HL-60/S4 treated with phorbol 12-myristate 13-acetate at 8.2 ng/mL for 4 days and 3 days (cell line): ENCODE data around the gene VWA1.
"Not testable (repeated sequence)": the region's sequence is repeated elsewhere in the genome, so short reads cannot be mapped to it uniquely, and the experiment has no call there.

Experiments used
- in situ Hi-C: fragments of 300-500 bp; cut with MboI; formaldehyde crosslinking; loops from 2 replicates; pipeline ENCODE4 v1.15.0; 2022; ENCODE audit warnings: low sequenced_read_pairs

Gene VWA1

GRCh38 chr1:1402901-1403392, 32.5 kb upstream of the VWA1 start:
- in situ Hi-C loops = not testable (repeated sequence)

GRCh38 chr1:1403653-1404052, 31.8 kb upstream of the VWA1 start:
- in situ Hi-C loops = no loop called here

- in situ Hi-C loops = no loop called here
Observed at GRCh38 chr1:1406101-1406820, 29.2 kb upstream of the VWA1 start.

- in situ Hi-C loops = no loop called here
Observed at GRCh38 chr1:1406821-1407635, 28.5 kb upstream of the VWA1 start, which contains the start of gene MRPL20. Gene MRPL20, minus strand, starts transcription at chr1:1407293. Its CDS starts 76 bp downstream, at chr1:1407217.

DNA sequence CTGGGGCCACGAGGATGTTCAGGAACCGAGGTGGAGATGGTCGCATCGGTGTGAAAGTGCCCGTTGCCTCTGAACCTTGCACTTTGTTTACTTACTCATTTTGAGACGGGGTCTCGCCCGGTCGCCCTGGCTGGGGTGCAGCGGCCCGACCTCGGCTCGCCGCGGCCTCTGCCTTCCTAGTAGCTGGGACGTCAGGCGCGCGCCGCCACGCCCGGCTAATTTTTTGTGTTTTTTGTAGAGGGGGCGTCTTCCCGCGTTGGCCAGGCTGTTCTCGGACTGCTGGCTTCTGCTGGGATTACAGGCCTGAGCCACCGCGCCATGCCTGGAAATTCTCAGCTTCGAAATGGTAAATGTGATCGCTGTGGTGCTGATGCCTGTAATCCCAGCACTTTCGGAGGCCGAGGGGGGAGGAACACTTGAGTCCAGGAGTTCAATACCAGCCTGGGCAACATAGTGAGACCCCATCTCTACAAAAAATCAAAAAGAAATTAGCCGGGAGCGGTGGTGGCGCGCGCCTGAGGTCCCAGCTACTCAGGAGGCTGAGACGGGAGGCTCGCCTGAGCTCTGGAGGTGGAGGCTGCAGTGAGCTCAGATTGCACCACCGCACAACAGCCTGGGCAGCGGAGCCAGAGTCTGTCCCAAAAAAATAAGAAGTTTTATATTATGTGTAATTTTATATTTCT, 27.7 kb upstream of the VWA1 start:
- in situ Hi-C loops = no loop called here

DNA sequence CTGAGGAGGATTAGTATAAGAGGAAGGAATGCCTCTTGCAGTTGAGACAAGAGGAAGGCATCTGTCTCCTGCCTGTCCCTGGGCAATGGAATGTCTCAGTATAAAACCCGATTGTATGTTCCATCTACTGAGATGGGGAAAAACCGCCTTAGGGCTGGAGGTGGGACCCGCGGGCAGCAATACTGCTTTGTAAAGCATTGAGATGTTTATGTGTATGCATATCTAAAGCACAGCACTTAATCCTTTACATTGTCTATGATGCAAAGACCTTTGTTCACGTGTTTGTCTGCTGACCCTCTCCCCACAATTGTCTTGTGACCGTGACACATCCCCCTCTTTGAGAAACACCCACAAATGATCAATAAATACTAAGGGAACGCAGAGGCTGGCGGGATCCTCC, 25.3 kb upstream of the VWA1 start:
- in situ Hi-C loops = not testable (repeated sequence)

DNA sequence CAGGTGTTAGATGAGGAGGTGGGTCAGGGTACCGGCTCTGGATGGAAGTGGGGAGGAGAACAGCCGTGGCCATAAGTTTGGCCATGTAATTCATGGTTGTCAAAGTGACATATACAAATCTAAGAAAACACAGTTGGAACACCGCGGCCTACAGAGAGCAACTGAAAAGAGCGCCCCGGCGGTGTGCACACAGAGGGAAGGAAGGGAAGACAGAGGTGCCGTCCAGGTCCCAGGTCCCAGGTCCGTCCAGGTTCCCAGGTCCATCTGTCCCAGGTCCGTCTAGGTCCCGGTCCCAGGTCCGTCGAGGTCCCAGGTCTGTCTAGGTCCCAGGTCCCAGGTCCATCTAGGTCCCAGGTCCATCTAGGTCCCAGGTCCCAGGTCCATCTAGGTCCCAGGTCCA, 23.9 kb upstream of the VWA1 start:
- in situ Hi-C loops = no loop called here

- in situ Hi-C loops = not testable (repeated sequence)
Observed at GRCh38 chr1:1412311-1412902, 23.1 kb upstream of the VWA1 start.

DNA sequence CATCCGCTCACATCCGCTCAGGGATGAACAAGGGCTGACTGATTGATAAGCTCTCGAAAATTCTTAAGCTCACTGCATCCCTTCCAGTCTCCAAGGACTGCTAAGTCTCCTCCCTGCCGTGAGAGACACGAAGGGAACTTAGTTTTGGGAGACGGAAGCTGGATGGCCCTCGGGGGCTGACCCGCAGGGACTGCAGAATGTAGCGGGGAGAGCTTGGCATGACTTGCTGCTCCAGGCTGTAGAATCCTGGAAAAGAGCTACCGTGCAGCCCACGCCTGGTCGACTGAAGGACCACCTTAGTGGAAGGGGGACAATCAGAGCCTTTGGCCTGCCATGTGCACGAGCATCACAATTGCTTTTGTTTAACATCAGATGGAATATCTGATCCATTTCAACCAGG, 19.7 kb upstream of the VWA1 start:
- in situ Hi-C loops = no loop called here

GRCh38 chr1:1417396-1417795, 18.1 kb upstream of the VWA1 start:
- in situ Hi-C loops = not testable (repeated sequence)

DNA sequence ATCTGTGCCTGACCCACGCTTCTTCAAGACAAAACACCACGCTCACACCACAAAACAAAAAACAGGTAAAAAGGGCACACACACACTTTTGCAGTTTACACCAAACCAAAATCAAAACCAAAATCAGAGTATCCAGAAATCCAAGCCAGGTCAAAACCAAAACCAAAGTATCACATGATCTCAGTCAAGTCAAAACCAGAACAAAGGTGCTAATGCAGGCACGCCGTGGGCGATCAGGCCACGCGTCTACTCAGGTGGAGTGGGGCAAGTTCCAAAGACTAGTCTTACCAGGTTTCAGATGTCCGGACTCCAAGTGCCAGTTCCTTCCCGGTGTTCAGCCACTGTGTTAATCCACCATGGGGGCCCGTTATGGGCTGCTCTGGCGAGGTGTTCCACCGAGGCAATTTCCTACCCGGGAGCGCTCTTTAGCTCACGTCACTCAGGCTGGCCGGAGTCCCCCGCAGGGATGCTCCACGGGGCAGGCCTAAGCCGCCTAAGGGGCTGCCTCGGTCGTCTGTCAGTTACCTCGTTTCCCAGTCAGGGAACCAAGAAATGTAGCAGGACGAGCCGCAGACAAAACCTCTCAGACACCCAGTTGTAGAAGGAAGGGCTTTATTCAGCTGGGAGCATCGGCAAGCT, 17.5 kb upstream of the VWA1 start:
- in situ Hi-C loops = not testable (repeated sequence)

GRCh38 chr1:1418464-1419362, 16.8 kb upstream of the VWA1 start:
- in situ Hi-C loops = no loop called here

DNA sequence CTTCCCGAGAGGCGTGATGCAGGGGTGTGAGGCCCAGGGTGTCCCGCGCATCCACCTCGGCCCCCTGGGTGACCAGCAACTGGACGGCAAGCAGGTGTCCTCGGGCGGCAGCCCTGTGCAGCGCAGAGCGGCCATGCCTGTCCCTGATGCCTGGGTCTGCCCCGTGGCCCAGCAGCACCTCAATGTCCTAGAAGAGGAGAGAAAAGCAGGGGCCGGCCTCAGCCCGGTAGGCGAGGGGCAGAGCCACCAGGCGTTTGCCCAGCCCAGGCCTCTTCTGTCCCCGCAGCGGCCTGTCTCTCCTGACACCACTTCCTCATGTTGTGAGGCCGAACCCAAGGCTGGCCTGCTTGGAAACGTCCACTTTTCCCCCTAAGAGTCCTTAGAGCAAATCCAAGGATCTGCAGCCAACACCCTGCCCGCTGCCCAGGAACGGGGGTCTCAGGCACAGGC, 16.1 kb upstream of the VWA1 start:
- in situ Hi-C loops = no loop called here

- in situ Hi-C loops = no loop called here
Observed at GRCh38 chr1:1419813-1420653, 15.5 kb upstream of the VWA1 start.

DNA sequence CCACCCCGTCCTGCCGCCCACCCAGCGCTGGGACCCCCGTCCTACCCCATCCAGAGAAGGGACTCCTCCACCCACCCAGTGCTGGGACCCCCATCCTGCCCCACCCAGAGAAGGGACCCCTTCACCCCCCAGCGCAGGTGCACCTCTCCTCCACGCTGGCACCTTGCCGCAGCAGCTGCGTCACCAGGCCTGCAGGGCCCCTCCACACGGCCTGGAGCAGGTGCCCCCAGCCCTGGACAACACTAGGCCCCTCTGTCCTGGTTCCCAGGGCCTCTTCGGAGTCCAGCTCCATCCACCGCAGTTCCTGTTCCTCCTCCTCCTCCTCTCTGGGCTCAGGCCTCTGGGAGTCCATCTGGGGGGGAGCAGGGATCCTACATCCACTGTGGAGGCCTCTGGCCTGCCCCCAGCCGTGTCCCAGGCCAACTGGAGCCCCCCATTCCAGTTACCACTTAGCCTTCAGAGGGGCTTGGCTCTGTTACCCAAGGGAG, 14.8 kb upstream of the VWA1 start:
- in situ Hi-C loops = no loop called here

- in situ Hi-C loops = no loop called here
Observed at GRCh38 chr1:1421147-1421906, 14.2 kb upstream of the VWA1 start, which contains the start of gene ANKRD65. Gene ANKRD65, minus strand, starts transcription at chr1:1421276. Its CDS starts 271 bp downstream, at chr1:1421005.

- in situ Hi-C loops = no loop called here
Observed at GRCh38 chr1:1421907-1422464, 13.5 kb upstream of the VWA1 start.
